Measurements from ENCODE around the gene GLOD5.

DNA sequence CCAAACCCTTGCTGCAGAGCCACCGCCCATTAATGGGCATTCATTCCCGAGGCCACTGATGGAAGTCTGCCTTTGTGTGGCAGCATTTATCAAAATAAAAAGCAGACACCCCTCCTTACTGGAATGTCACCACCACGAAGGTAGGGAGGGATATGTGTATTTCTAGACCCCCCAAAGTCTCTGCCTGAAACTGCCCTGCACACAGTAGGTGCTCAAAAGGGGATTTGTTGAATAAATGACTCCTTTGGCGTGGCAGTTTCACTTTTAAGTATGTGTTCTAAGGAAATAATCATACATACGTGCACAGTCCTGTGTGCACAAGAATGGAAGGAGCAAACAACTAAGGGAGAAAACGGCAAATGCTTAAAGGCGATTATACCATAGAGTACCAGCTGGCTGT is 23.6 kb upstream of the GLOD5 start:
- TF ChIP-seq, protein P1, sequence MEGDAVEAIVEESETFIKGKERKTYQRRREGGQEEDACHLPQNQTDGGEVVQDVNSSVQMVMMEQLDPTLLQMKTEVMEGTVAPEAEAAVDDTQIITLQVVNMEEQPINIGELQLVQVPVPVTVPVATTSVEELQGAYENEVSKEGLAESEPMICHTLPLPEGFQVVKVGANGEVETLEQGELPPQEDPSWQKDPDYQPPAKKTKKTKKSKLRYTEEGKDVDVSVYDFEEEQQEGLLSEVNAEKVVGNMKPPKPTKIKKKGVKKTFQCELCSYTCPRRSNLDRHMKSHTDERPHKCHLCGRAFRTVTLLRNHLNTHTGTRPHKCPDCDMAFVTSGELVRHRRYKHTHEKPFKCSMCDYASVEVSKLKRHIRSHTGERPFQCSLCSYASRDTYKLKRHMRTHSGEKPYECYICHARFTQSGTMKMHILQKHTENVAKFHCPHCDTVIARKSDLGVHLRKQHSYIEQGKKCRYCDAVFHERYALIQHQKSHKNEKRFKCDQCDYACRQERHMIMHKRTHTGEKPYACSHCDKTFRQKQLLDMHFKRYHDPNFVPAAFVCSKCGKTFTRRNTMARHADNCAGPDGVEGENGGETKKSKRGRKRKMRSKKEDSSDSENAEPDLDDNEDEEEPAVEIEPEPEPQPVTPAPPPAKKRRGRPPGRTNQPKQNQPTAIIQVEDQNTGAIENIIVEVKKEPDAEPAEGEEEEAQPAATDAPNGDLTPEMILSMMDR (IDR thresholded peaks at IDR 0.05; ENCODE audit: control extremely low read depth in 1 of 3, insufficient read depth in 1 of 3, low read depth in 1 of 3, low read length in 3 of 3): no peak
- TF ChIP-seq RFX5 (IDR thresholded peaks at IDR 0.05; ENCODE audit: borderline replicate concordance, low read depth, low read length): no peak
- no peak for TF ChIP-seq SIX5 (IDR thresholded peaks at IDR 0.05; ENCODE audit: low read depth, low read length)
- TF ChIP-seq, protein P2, sequence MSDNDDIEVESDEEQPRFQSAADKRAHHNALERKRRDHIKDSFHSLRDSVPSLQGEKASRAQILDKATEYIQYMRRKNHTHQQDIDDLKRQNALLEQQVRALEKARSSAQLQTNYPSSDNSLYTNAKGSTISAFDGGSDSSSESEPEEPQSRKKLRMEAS (IDR thresholded peaks at IDR 0.05): no peak
- TF ChIP-seq EP300 (IDR thresholded peaks at IDR 0.05; ENCODE audit: borderline replicate concordance in 1 of 2, low read depth in 2 of 2, low read length in 2 of 2): no peak
- TF ChIP-seq POLR2AphosphoS5 (IDR thresholded peaks at IDR 0.05; ENCODE audit: low read depth, low read length): no peak
- TF ChIP-seq CEBPB (IDR thresholded peaks at IDR 0.05; ENCODE audit: low read depth, low read length): no peak
- no peak for TF ChIP-seq SP2 (IDR thresholded peaks at IDR 0.05; ENCODE audit: low read length)
- TF ChIP-seq POLR2A (IDR thresholded peaks at IDR 0.05; ENCODE audit: control extremely low read depth in 1 of 2, low read depth in 2 of 2, low read length in 2 of 2): no peak
- TF ChIP-seq PHF8 (conservative IDR thresholded peaks at IDR 0.05; ENCODE audit: low read depth, low read length): no peak
- no peak for TF ChIP-seq NRF1 (IDR thresholded peaks at IDR 0.05; ENCODE audit: low read depth, low read length)
- TF ChIP-seq TAF1 (IDR thresholded peaks at IDR 0.05; ENCODE audit: low read depth, low read length): no peak
- TF ChIP-seq CHD2 (IDR thresholded peaks at IDR 0.05; ENCODE audit: low read length): no peak
- no peak for TF ChIP-seq SIRT6 (IDR thresholded peaks at IDR 0.05; ENCODE audit: low read length)

All from H1 (cell line).